ENCODE measurements around the gene ARVCF. TPM values are rescaled to one million over a fixed set of nuclear protein-coding genes. Genes with fewer than 3 reads are reported as not detected.

The ARVCF gene
- total RNA-seq, 4 donors from 2014 or later = 31.1 to 55.8 (median 44.6) TPM

DNA sequence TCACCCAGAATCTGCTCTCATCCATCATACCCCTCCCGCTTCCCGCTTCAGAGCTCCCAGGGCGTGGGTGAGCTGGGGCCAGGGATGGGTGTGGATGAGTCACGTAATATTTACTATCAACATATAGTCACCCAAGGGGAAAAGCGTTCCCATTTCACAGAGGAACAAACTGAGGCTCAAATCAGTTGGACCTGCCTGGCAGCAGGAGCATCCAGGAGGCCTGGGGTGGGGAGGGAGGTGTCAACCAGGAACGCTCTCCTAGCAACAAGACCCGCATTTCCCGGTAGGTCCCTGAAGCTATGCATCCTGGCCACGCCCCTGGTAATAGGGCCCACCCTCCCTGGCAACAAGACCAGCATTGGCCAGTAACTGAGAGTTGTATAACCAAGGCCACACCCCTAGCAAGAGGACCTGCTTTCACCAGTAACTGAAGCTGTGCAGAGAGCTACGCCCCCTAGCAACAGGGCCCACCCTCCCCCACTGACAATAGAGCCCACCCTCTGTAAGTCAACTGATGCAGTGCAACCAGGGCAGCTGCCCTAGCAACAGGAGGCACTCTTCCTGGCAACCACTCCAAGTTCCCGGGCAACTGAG lies 42.3 kb downstream of the ARVCF start:
- no peaks in the 10 kb centered on the region for H3K9me3 ChIP-seq
- no peak for DNase-seq (ENCODE audit: extremely low spot score)
- intact Hi-C loops (cut with DNase I) = loop anchor here (10.0 kb wide), 1 partner anchor 130 kb away; no protein-coding TSS in a partner anchor
- H3K4me3 ChIP-seq = no peak overlapping the region
- H3K27me3 ChIP-seq = no peaks in the 10 kb centered on the region
- WGBS = 60% methylated on average over 11 of the region's 11 CpGs
- peaks cover 10 to 71% (median 69%) of the 10 kb centered on the region in 4 donors for H3K36me3 ChIP-seq
- peaks cover 0 to 37% (median 25%) of the 10 kb centered on the region in 4 donors for H3K4me1 ChIP-seq
- TF ChIP-seq POLR2A (IDR thresholded peaks at IDR 0.05; ENCODE audit: low read depth) (no peak), POLR2AphosphoS5 (IDR thresholded peaks at IDR 0.05) (no peak)
- peak overlapping the region in 2 of 4 donors; percentile 25 to 51 for H3K27ac ChIP-seq (replicated peaks in 1 of 4)

DNA sequence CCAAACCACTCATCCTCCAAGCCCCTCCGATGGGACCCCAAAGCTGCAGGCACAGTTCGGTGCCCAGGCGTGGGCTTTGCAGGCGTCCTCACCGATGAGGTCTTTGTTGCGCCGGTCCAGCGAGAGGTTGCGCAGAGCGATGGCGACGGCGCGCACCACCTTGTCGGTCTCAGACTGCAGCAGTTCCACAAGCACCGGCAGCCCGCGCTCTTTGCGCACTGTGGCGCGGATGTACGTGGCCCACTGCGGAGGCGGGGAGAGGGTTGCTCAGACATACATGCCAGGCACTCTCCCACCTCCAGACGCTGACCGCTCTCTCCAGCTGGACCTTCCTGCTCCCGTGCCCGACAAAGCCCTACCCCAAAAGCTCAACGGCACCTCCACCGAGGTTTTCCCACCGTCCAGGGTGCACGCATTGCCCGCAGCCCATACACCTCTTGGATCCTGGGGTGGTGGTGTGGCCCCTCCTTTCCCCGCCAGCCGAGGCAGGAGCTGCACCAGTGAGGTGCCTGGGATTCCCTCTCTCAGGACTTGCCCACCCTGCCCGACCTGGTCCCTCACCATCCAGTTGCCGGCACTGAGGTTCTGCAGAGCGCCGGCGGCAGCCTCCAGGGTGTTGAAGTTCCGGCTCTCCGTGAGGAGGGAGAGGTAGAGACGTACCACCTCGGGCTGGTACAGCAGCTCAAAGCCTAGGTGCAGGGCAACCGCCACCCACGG lies 42.9 kb downstream of the ARVCF start:
- TF ChIP-seq, protein P1, sequence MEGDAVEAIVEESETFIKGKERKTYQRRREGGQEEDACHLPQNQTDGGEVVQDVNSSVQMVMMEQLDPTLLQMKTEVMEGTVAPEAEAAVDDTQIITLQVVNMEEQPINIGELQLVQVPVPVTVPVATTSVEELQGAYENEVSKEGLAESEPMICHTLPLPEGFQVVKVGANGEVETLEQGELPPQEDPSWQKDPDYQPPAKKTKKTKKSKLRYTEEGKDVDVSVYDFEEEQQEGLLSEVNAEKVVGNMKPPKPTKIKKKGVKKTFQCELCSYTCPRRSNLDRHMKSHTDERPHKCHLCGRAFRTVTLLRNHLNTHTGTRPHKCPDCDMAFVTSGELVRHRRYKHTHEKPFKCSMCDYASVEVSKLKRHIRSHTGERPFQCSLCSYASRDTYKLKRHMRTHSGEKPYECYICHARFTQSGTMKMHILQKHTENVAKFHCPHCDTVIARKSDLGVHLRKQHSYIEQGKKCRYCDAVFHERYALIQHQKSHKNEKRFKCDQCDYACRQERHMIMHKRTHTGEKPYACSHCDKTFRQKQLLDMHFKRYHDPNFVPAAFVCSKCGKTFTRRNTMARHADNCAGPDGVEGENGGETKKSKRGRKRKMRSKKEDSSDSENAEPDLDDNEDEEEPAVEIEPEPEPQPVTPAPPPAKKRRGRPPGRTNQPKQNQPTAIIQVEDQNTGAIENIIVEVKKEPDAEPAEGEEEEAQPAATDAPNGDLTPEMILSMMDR (IDR thresholded peaks at IDR 0.05) = no peak
- TF ChIP-seq EP300 (IDR thresholded peaks at IDR 0.05) = no peak
- TF ChIP-seq POLR2AphosphoS5 (IDR thresholded peaks at IDR 0.05) = no peak
- TF ChIP-seq POLR2A (IDR thresholded peaks at IDR 0.05; ENCODE audit: low read depth) = no peak
- no peak for DNase-seq (ENCODE audit: extremely low spot score)
- WGBS = 96% methylated on average over 36 of the region's 46 CpGs
- H3K4me1 ChIP-seq = peaks cover 0 to 37% (median 25%) of the 10 kb centered on the region in 4 donors
- no peaks in the 10 kb centered on the region for H3K27me3 ChIP-seq
- H3K4me3 ChIP-seq = no peak overlapping the region
- H3K9me3 ChIP-seq = no peaks in the 10 kb centered on the region
- no peak overlapping the region for H3K27ac ChIP-seq (replicated peaks in 1 of 4)
- peaks cover 13 to 71% (median 68%) of the 10 kb centered on the region in 4 donors for H3K36me3 ChIP-seq
- intact Hi-C loops (cut with DNase I) = loop anchor here (10.0 kb wide), 1 partner anchor 131 kb away; no protein-coding TSS in a partner anchor

DNA sequence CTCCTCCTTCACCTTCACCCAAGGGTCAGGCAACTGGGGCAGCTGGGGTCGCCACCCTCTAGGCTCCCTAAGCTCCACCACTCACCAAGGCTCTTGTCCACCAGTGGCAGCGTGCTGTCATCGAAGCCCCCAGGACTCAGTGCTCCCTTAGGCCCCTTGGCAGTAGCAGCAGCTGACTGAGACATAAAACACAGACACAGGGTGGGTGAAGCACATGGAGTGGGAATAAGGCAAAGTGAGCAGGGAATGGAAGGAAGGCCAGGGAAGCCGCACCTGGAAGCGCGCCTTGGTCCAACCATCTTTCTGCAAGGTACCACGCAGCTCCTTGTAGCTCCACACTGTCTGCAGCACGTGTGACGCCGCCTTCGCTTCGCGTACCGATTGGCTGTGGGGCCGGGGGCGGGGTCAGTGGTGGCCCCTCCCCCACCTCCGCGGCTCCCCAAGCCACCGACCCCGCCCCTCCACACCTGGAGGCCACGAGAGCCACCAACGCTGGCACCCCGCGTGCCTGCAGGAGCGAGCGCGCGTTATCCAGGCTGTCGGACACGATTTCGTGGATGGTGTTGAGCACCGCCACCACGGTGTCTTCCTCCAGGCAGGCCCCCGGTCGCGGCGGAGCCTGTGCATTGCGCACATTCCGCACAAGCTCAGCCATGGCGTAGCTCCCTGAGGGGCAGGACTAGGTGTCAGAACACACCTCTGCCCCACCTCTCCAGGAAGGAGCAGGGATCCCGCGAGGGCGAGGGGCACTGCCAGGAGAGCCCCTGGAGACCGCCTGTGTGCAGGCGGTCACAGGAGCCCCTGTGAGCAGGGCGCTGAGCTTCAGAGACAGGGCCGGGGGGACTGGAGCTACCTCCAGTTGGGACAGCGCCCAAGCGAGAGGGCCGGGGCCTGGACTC lies 43.7 kb downstream of the ARVCF start:
- intact Hi-C loops (cut with DNase I) = loop anchor here (10.0 kb wide), 1 partner anchor 132 kb away; no protein-coding TSS in a partner anchor
- 89% methylated on average over 15 of the region's 50 CpGs for WGBS
- DNase-seq (ENCODE audit: extremely low spot score) = no peak
- Histone ChIP-seq H3K27ac (replicated peaks in 1 of 4) (no peak overlapping the region), H3K4me3 (no peak overlapping the region), H3K9me3 (no peaks in the 10 kb centered on the region), H3K4me1 (peaks cover 0 to 37% (median 25%) of the 10 kb centered on the region in 4 donors), H3K36me3 (peaks cover 16 to 71% (median 68%) of the 10 kb centered on the region in 4 donors), H3K27me3 (no peaks in the 10 kb centered on the region)
- no peak for TF ChIP-seq POLR2AphosphoS5 (IDR thresholded peaks at IDR 0.05)
- TF ChIP-seq, protein P1 (IDR thresholded peaks at IDR 0.05) = no peak
- TF ChIP-seq EP300 (IDR thresholded peaks at IDR 0.05) = no peak
- no peak for TF ChIP-seq POLR2A (IDR thresholded peaks at IDR 0.05; ENCODE audit: low read depth)

DNA sequence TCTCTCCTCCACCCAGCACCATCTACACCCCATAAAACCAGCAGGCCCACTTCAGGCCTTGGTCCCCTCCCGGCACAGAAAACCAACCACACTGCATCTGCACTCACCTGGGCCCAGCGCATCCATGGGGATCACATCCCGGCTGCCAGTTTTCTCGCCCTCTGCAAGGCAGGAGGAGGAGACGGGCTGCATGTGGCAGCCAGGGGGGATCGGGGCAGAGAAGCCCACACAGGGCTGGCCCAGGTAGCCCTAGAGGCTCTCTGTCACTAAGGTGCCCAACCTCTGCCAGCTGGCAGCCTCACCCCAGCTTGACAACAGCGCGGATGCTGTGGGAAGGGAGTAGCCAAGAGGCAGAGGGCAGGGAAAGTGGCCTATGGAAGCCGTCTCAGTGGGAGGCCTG lies 44.4 kb downstream of the ARVCF start:
- no peaks in the 10 kb centered on the region for H3K27me3 ChIP-seq
- intact Hi-C loops (cut with DNase I) = loop anchor here (10.0 kb wide), 1 partner anchor 133 kb away; no protein-coding TSS in a partner anchor
- TF ChIP-seq POLR2A (IDR thresholded peaks at IDR 0.05; ENCODE audit: low read depth) (no peak), POLR2AphosphoS5 (IDR thresholded peaks at IDR 0.05) (no peak), EP300 (IDR thresholded peaks at IDR 0.05) (no peak)
- TF ChIP-seq, protein P1 (IDR thresholded peaks at IDR 0.05) = no peak
- WGBS = 87% methylated on average over 9 of the region's 9 CpGs
- H3K36me3 ChIP-seq = peaks cover 16 to 71% (median 68%) of the 10 kb centered on the region in 4 donors
- DNase-seq (ENCODE audit: extremely low spot score) = no peak
- H3K27ac ChIP-seq (replicated peaks in 1 of 4) = no peak overlapping the region
- H3K4me1 ChIP-seq = peaks cover 0 to 37% (median 25%) of the 10 kb centered on the region in 4 donors
- H3K4me3 ChIP-seq = no peak overlapping the region
- H3K9me3 ChIP-seq = no peaks in the 10 kb centered on the region

Data from esophagus muscularis mucosa (tissue), 4 donors.